Large intestine (tissue), 12 donors: ENCODE data around the gene GRXCR2. TPM values are rescaled to one million over a fixed set of nuclear protein-coding genes. Genes with fewer than 3 reads are reported as not detected.

Experiments used
- DNase-seq, 2 donors: peaks; one replicate each; pipeline versions ENCODE4 v3.0.0 to v3.0.0-alpha.2; 2013
- H3K27ac ChIP-seq: one replicate; pipeline ENCODE4 v1.5.1; 2013; ENCODE audit warnings: low read length
- H3K27me3 ChIP-seq: 2 replicates; pipeline ENCODE4 v1.6.1; 2013; ENCODE audit warnings: low read length; ENCODE audit not compliant: control insufficient read depth, insufficient read depth
- H3K36me3 ChIP-seq: 2 replicates; pipeline ENCODE4 v1.6.1; 2013; ENCODE audit warnings: low read length; ENCODE audit not compliant: control insufficient read depth, insufficient read depth
- H3K4me1 ChIP-seq: one replicate; pipeline ENCODE4 v1.6.1; 2013; ENCODE audit warnings: low read length; ENCODE audit not compliant: control insufficient read depth, insufficient read depth
- H3K4me3 ChIP-seq: one replicate; pipeline ENCODE4 v1.5.1; 2013; ENCODE audit warnings: low read length
- H3K9me3 ChIP-seq: one replicate; pipeline ENCODE4 v1.6.1; 2013; ENCODE audit warnings: mild to moderate bottlenecking, low read depth, low read length, moderate library complexity; ENCODE audit not compliant: control insufficient read depth
- WGBS: methylation state at CpG from one replicate; pipeline ENCODE4 v1.1.5; 2013; ENCODE audit warnings: low lambda C conversion rate; ENCODE audit not compliant: insufficient coverage; 5-methylcytosine and 5-hydroxymethylcytosine counted together
- long read RNA-seq, 11 donors: transcript quantifications; one replicate each; lab custom pipeline, GENCODE V29; 2026
- polyA plus RNA-seq: library from polyadenylated mRNA; unstranded; fragments of 120-200 nt; gene quantifications from one replicate; pipeline ENCODE4 v1.2.1, GENCODE V29; 2013

The GRXCR2 gene, protein sequence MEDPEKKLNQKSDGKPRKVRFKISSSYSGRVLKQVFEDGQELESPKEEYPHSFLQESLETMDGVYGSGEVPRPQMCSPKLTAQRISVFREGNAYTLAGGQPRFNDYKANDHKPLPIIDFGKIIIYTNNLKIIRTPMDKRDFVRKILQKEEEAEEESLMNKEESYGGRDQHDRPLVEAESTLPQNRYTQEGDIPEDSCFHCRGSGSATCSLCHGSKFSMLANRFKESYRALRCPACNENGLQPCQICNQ
- 0.03 TPM for polyA plus RNA-seq
- long read RNA-seq, donor 1 = 0 reads
- long read RNA-seq, donor 2 = 0 reads
- long read RNA-seq, donor 3 = 0 reads
- long read RNA-seq, donor 4 = 0 reads
- long read RNA-seq, donor 5 = 0 reads
- long read RNA-seq, donor 6 = 0 reads
- long read RNA-seq, donor 7 = 0 reads
- long read RNA-seq, donor 8 = 0 reads
- long read RNA-seq, donor 9 = 0 reads
- long read RNA-seq, donor 10 = 0 reads
- long read RNA-seq, donor 11 = 0 reads

GRCh38 chr5:145872914-145873313 lies at the start of gene GRXCR2:
Gene GRXCR2 (minus strand): TSS chr5:145873014. CDS start chr5:145872968, 46 bp downstream.
- H3K27ac ChIP-seq = no peak within 1 kb of the TSS
- 83% methylated on average over 2 of the region's 3 CpGs for WGBS
- H3K4me1 ChIP-seq = no peaks in the 10 kb centered on the region
- no peak within 1 kb of the TSS for H3K4me3 ChIP-seq
- DNase-seq = no peak
- H3K9me3 ChIP-seq = no peaks in the 10 kb centered on the region
- H3K27me3 ChIP-seq = no peaks in the 10 kb centered on the region
- H3K36me3 ChIP-seq = no peaks in the 10 kb centered on the region

DNA sequence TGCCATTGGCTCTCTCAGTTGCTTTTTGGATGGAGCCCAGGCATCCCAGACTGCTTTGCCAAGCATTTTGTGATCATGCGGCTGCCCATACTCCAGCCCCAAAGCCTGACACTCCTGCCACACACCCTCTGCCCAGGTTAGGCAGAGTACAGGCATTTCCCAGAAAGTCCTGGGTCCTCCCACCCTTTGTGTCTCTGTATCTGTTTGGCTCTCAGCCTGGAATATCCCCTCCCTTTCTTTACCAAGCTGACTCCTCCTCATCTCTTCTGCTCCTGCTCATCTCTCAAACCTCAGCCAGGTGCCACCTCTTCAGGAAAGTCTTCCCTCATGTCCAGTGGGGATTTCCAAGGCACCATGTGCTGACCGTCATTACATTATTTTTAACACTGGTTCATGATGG lies 49.2 kb upstream of the GRXCR2 start:
- DNase-seq = no peak
- peaks cover 2% of the 10 kb centered on the region for H3K27me3 ChIP-seq
- H3K27ac ChIP-seq = no peak overlapping the region
- no peak overlapping the region for H3K4me3 ChIP-seq
- no peaks in the 10 kb centered on the region for H3K9me3 ChIP-seq
- H3K4me1 ChIP-seq = no peaks in the 10 kb centered on the region
- WGBS = no CpG with 5 or more reads among the region's 2 CpGs
- no peaks in the 10 kb centered on the region for H3K36me3 ChIP-seq

DNA sequence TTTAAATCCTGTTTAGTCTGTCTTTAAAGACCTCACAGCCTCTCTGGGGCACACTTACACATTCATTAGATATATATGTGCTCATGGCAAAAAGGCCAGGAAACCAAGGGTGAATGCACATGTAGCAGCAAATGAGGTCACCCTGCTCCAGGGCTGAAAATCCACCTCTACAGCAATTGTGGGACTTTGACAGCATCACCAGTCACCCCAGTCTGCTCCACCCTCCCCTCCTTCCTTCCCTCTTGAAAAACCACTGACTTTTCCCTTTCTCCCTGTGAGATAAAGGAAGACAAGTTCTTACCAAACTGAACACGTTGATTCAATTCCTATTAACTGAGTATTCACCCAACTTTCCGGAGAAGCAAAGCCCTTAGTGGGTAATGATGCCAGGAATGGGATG lies 48.4 kb upstream of the GRXCR2 start:
- Histone ChIP-seq H3K4me1 (no peaks in the 10 kb centered on the region), H3K27me3 (peaks cover 2% of the 10 kb centered on the region), H3K9me3 (no peaks in the 10 kb centered on the region), H3K36me3 (no peaks in the 10 kb centered on the region), H3K4me3 (no peak overlapping the region), H3K27ac (no peak overlapping the region)
- 100% methylated on average over 2 of the region's 2 CpGs for WGBS
- DNase-seq = no peak

GRCh38 chr5:145920542-145921210 lies 47.9 kb upstream of the GRXCR2 start:
- peaks cover 2% of the 10 kb centered on the region for H3K27me3 ChIP-seq
- no peaks in the 10 kb centered on the region for H3K36me3 ChIP-seq
- no peaks in the 10 kb centered on the region for H3K4me1 ChIP-seq
- DNase-seq = no peak
- H3K27ac ChIP-seq = no peak overlapping the region
- WGBS = no CpG with 5 or more reads among the region's 1 CpG
- H3K9me3 ChIP-seq = no peaks in the 10 kb centered on the region
- no peak overlapping the region for H3K4me3 ChIP-seq

- 80% methylated on average over 2 of the region's 6 CpGs for WGBS
- no peak overlapping the region for H3K27ac ChIP-seq
- no peak overlapping the region for H3K4me3 ChIP-seq
- no peaks in the 10 kb centered on the region for H3K9me3 ChIP-seq
- H3K27me3 ChIP-seq = peaks cover 2% of the 10 kb centered on the region
- no peaks in the 10 kb centered on the region for H3K36me3 ChIP-seq
- no peaks in the 10 kb centered on the region for H3K4me1 ChIP-seq
- DNase-seq = no peak
Observed at GRCh38 chr5:145919413-145919812, 46.6 kb upstream of the GRXCR2 start.

DNA sequence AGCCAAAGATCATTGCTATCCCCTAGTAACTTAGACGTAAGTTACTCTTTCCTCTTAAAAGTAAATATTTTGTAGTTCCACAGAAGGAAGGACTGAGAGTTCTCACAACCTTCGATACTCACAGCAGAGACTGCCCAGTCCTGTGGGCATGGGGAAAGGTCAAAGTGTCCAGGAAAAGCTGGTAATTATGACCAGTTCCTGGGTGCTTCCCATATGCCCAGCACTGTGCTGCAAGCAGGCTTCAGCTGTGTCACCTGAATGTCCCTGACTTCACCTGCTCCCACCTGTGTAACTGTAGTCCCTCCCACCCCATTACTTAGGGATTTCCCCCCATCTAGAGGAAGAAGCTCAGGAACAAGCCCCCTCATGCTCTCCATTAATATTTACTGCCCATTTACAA lies 45.6 kb upstream of the GRXCR2 start:
- no peaks in the 10 kb centered on the region for H3K9me3 ChIP-seq
- no peak for DNase-seq
- no CpG with 5 or more reads among the region's 2 CpGs for WGBS

DNA sequence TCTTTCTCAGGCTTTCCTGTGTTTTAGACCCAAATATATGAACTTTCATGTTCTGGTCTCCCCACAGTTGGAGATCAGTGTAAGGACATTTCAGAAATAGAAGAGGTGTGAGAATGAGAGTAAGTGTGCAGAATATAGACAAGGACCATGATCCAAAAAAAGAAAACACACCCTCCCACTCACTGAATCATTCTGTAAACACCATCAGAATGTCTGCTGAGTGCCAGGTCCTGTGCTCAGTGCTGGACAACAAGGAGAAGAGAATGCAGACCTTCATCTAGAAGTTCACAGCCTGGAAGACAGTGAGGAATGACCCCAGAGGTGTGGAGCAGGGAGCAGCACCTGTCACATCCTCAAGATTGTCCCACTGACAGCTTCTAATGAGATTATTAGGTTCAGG lies 44.5 kb upstream of the GRXCR2 start:
- peaks cover 2% of the 10 kb centered on the region for H3K27me3 ChIP-seq
- no peak overlapping the region for H3K27ac ChIP-seq
- peaks cover 3% of the 10 kb centered on the region for H3K4me1 ChIP-seq
- no peak overlapping the region for H3K4me3 ChIP-seq
- H3K36me3 ChIP-seq = no peaks in the 10 kb centered on the region
- H3K9me3 ChIP-seq = no peaks in the 10 kb centered on the region
- no peak for DNase-seq

More for the DNA sequence above, 45.6 kb upstream of the GRXCR2 start:
- no peaks in the 10 kb centered on the region for H3K36me3 ChIP-seq
- no peak overlapping the region for H3K27ac ChIP-seq
- H3K4me1 ChIP-seq = no peaks in the 10 kb centered on the region
- no peak overlapping the region for H3K4me3 ChIP-seq
- H3K27me3 ChIP-seq = peaks cover 2% of the 10 kb centered on the region

GRCh38 chr5:145915970-145916638 lies 43.3 kb upstream of the GRXCR2 start:
- H3K36me3 ChIP-seq = no peaks in the 10 kb centered on the region
- WGBS = 92% methylated on average over 7 of the region's 7 CpGs
- DNase-seq = no peak
- H3K4me3 ChIP-seq = no peak overlapping the region
- no peak overlapping the region for H3K27ac ChIP-seq
- no peaks in the 10 kb centered on the region for H3K9me3 ChIP-seq
- peaks cover 12% of the 10 kb centered on the region for H3K4me1 ChIP-seq
- peaks cover 2% of the 10 kb centered on the region for H3K27me3 ChIP-seq

DNA sequence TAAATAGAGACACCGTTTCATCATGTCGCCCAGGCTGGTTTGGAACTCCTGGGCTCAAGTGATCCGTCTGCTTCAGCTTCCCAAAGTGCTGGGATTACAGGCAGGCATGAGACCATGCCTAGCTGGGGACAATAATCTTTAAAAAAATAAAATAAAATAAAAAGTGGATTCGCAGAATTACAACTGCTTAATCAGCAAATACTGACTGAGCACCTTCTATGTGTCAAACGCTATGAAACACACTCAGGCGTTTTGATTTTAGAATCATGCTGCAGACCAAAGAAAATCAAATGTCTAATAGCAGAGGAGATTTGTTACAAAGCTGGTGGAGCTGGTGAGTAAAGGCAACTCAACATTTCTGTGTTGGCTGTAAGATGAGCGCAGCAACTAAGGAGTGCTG lies 40.9 kb upstream of the GRXCR2 start:
- H3K27ac ChIP-seq = no peak overlapping the region

GRCh38 chr5:145912594-145912993 lies 39.8 kb upstream of the GRXCR2 start:
- Histone ChIP-seq H3K27ac (no peak overlapping the region), H3K9me3 (no peaks in the 10 kb centered on the region), H3K27me3 (peaks cover 2% of the 10 kb centered on the region), H3K36me3 (no peaks in the 10 kb centered on the region), H3K4me3 (no peak overlapping the region), H3K4me1 (peaks cover 12% of the 10 kb centered on the region)
- WGBS = 100% methylated on average over 2 of the region's 5 CpGs
- no peak for DNase-seq

More for the DNA sequence above, 40.9 kb upstream of the GRXCR2 start:
- Histone ChIP-seq H3K4me1 (peaks cover 12% of the 10 kb centered on the region), H3K4me3 (no peak overlapping the region), H3K27me3 (peaks cover 2% of the 10 kb centered on the region), H3K36me3 (no peaks in the 10 kb centered on the region), H3K9me3 (no peaks in the 10 kb centered on the region)
- no peak for DNase-seq
- 100% methylated on average over 2 of the region's 7 CpGs for WGBS
